ENCODE data around the gene NFAT5. TPM values are rescaled to one million over a fixed set of nuclear protein-coding genes. Genes with fewer than 3 reads are reported as not detected.
"Not testable (repeated sequence)": the region's sequence is repeated elsewhere in the genome, so short reads cannot be mapped to it uniquely, and the experiment has no call there.

The NFAT5 gene
- total RNA-seq, 1 donor from 2014 or later, result 48.3 TPM

GRCh38 chr16:69566981-69567680, 1.4 kb downstream of the NFAT5 start:
- ChIA-PET POLR2A (interaction anchor here (0.6 to 2.0 kb wide), 8 partner anchors 31 to 240 kb away, joined by 3 to 6 read pairs (median 4); partner anchors contain the start of gene CYB5B), CTCF (interaction anchor here (2.0 kb wide), 1 partner anchor 171 kb away, joined by 13 read pairs; no protein-coding TSS in a partner anchor)
- peaks cover 19% of the 10 kb centered on the region for H3K36me3 Mint-ChIP-seq (ENCODE audit: low read depth)
- no peak for TF ChIP-seq CTCF (IDR thresholded peaks at IDR 0.05)
- ATAC-seq (ENCODE audit: low read depth) (no peak), DNase-seq (no peak)
- H3K27ac Mint-ChIP-seq, result peak overlapping the region; percentile 97
- peak overlapping the region; percentile 99 for H3K4me3 Mint-ChIP-seq
- H3K9me3 Mint-ChIP-seq, result no peaks in the 10 kb centered on the region
- intact Hi-C loops (cut with micrococcal nuclease), result loop anchor here (5.0 to 10.0 kb wide), 4 partner anchors 35 to 1482 kb away; partner anchors contain the start of genes AARS1, NFATC3 and WWP2
- H3K27me3 Mint-ChIP-seq, result no peaks in the 10 kb centered on the region
- H3K4me1 Mint-ChIP-seq, result peaks cover 57% of the 10 kb centered on the region

GRCh38 chr16:69568676-69569075, 2.9 kb downstream of the NFAT5 start:
- Mint-ChIP-seq H3K27ac (no peak overlapping the region), H3K9me3 (no peaks in the 10 kb centered on the region), H3K4me1 (peaks cover 49% of the 10 kb centered on the region), H3K4me3 (peak overlapping the region; percentile 46), H3K27me3 (no peaks in the 10 kb centered on the region), H3K36me3 (ENCODE audit: low read depth) (peaks cover 19% of the 10 kb centered on the region)
- intact Hi-C loops (cut with micrococcal nuclease), result loop anchor here (5.0 to 10.0 kb wide), 4 partner anchors 34 to 1484 kb away; partner anchors contain the start of genes AARS1, NFATC3 and WWP2
- ATAC-seq (ENCODE audit: low read depth) (no peak), DNase-seq (no peak)
- ChIA-PET POLR2A (interaction anchor here (0.7 to 1.8 kb wide), 2 partner anchors 99 to 229 kb away, joined by 3 to 4 read pairs; partner anchors contain the start of gene COG8), CTCF (interaction anchor here (0.6 to 2.2 kb wide), 2 partner anchors 84 to 173 kb away, joined by 3 to 6 read pairs; no protein-coding TSS in a partner anchor)
- TF ChIP-seq CTCF (IDR thresholded peaks at IDR 0.05), result no peak

- H3K27ac Mint-ChIP-seq; H3K27me3 Mint-ChIP-seq; DNase-seq; ATAC-seq (ENCODE audit: low read depth); intact Hi-C loops (cut with micrococcal nuclease); POLR2A ChIA-PET; H3K9me3 Mint-ChIP-seq; H3K4me3 Mint-ChIP-seq: not testable (repeated sequence)
- Mint-ChIP-seq H3K4me1 (peaks cover 26% of the 10 kb centered on the region), H3K36me3 (ENCODE audit: low read depth) (peaks cover 19% of the 10 kb centered on the region)
- CTCF ChIA-PET, result interaction anchor here (0.6 kb wide), 1 partner anchor 98 kb away, joined by 4 read pairs; no protein-coding TSS in a partner anchor
These were observed 13.0 kb downstream of the NFAT5 start for GRCh38 chr16:69578771-69579170.

- H3K9me3 Mint-ChIP-seq, result no peaks in the 10 kb centered on the region
- no peak for TF ChIP-seq CTCF (IDR thresholded peaks at IDR 0.05)
- no peaks in the 10 kb centered on the region for H3K27me3 Mint-ChIP-seq
- ChIA-PET POLR2A (no interaction called here), CTCF (no interaction called here)
- peaks cover 15% of the 10 kb centered on the region for H3K36me3 Mint-ChIP-seq (ENCODE audit: low read depth)
- DNase-seq, result no peak
- no peak for ATAC-seq (ENCODE audit: low read depth)
- peaks cover 27% of the 10 kb centered on the region for H3K4me1 Mint-ChIP-seq
- intact Hi-C loops (cut with micrococcal nuclease), result no loop called here
- H3K4me3 Mint-ChIP-seq, result no peak overlapping the region
- H3K27ac Mint-ChIP-seq, result no peak overlapping the region
These were observed 14.2 kb downstream of the NFAT5 start for GRCh38 chr16:69579783-69580481.

GRCh38 chr16:69581297-69581696, 15.5 kb downstream of the NFAT5 start:
- intact Hi-C loops (cut with micrococcal nuclease), result no loop called here
- no peaks in the 10 kb centered on the region for H3K27me3 Mint-ChIP-seq
- no peak for TF ChIP-seq CTCF (IDR thresholded peaks at IDR 0.05)
- DNase-seq (no peak), ATAC-seq (ENCODE audit: low read depth) (no peak)
- H3K9me3 Mint-ChIP-seq, result no peaks in the 10 kb centered on the region
- ChIA-PET POLR2A (no interaction called here), CTCF (no interaction called here)
- no peak overlapping the region for H3K4me3 Mint-ChIP-seq
- peaks cover 24% of the 10 kb centered on the region for H3K36me3 Mint-ChIP-seq (ENCODE audit: low read depth)
- peaks cover 28% of the 10 kb centered on the region for H3K4me1 Mint-ChIP-seq
- H3K27ac Mint-ChIP-seq, result no peak overlapping the region

- Mint-ChIP-seq H3K4me1 (peaks cover 30% of the 10 kb centered on the region), H3K36me3 (ENCODE audit: low read depth) (peaks cover 26% of the 10 kb centered on the region)
- H3K9me3 Mint-ChIP-seq; ATAC-seq (ENCODE audit: low read depth); DNase-seq; POLR2A ChIA-PET; CTCF ChIA-PET; H3K27ac Mint-ChIP-seq; H3K27me3 Mint-ChIP-seq; H3K4me3 Mint-ChIP-seq; intact Hi-C loops (cut with micrococcal nuclease): not testable (repeated sequence)
These were observed 18.7 kb downstream of the NFAT5 start for GRCh38 chr16:69584493-69584892.

Data from activated B cell treated with CpG ODN at 0.5 μM for 24 hours (primary cell).